ENCODE results near the gene INO80.
"Not testable (repeated sequence)": the region's sequence is repeated elsewhere in the genome, so short reads cannot be mapped to it uniquely, and the experiment has no call there.

The INO80 gene

GRCh38 chr15:40960151-40960885, 155.8 kb downstream of the INO80 start:
- FAIRE-seq, result no peak

GRCh38 chr15:40959331-40960141, 156.5 kb downstream of the INO80 start:
- FAIRE-seq, result no peak

- no peak for FAIRE-seq
These were observed 157.4 kb downstream of the INO80 start for GRCh38 chr15:40958723-40959122.

- no peak for FAIRE-seq
These were observed 157.9 kb downstream of the INO80 start for GRCh38 chr15:40958146-40958545.

- no peak for FAIRE-seq
These were observed 158.5 kb downstream of the INO80 start for GRCh38 chr15:40957581-40958051.

GRCh38 chr15:40957041-40957555, 159.0 kb downstream of the INO80 start:
- FAIRE-seq, result no peak

- FAIRE-seq, result no peak
These were observed 159.5 kb downstream of the INO80 start for GRCh38 chr15:40956541-40956982.

GRCh38 chr15:40955930-40956540, 160.0 kb downstream of the INO80 start:
- no peak for FAIRE-seq

GRCh38 chr15:40955141-40955903, 160.8 kb downstream of the INO80 start:
- FAIRE-seq, result no peak

- FAIRE-seq, result not testable (repeated sequence)
These were observed 161.8 kb downstream of the INO80 start for GRCh38 chr15:40954158-40954848.

- no peak for FAIRE-seq
These were observed 162.4 kb downstream of the INO80 start for GRCh38 chr15:40953713-40954074.

GRCh38 chr15:40952901-40953712, 163.0 kb downstream of the INO80 start, which contains the start of gene CHAC1:
TSS of gene CHAC1 (plus strand) at chr15:40953471. CDS start at chr15:40953584, 113 bp downstream.
- no peak for FAIRE-seq

- no peak for FAIRE-seq
These were observed 163.7 kb downstream of the INO80 start for GRCh38 chr15:40952301-40952900.

- FAIRE-seq, result no peak
These were observed 164.3 kb downstream of the INO80 start for GRCh38 chr15:40951764-40952163.

- FAIRE-seq, result no peak
These were observed 166.3 kb downstream of the INO80 start for GRCh38 chr15:40949756-40950207.

GRCh38 chr15:40948706-40949473, 167.2 kb downstream of the INO80 start:
- FAIRE-seq, result no peak

- FAIRE-seq, result no peak
These were observed 171.4 kb downstream of the INO80 start for GRCh38 chr15:40944510-40945296.

GRCh38 chr15:40943764-40944365, 172.2 kb downstream of the INO80 start:
- FAIRE-seq, result no peak
